ENCODE results near the gene ARHGAP25. TPM values are rescaled to one million over a fixed set of nuclear protein-coding genes. Genes with fewer than 3 reads are reported as not detected.

ARHGAP25 gene
- total and polyA plus RNA-seq, 9 donors, result 2.6 to 4.2 (median 3.1) TPM

- WGBS (ENCODE audit: insufficient coverage), result 79% methylated on average over 10 of the region's 15 CpGs
- no peaks in the 10 kb centered on the region for H3K36me3 ChIP-seq (ENCODE audit: control insufficient read depth, insufficient read depth, low read length)
- no peak overlapping the region for H3K4me3 ChIP-seq (ENCODE audit: low read length)
- peaks cover 3% of the 10 kb centered on the region for H3K4me1 ChIP-seq (ENCODE audit: control insufficient read depth, insufficient read depth, low read length)
- peaks cover 2% of the 10 kb centered on the region for H3K27me3 ChIP-seq (ENCODE audit: control insufficient read depth, insufficient read depth, low read length)
- H3K27ac ChIP-seq (ENCODE audit: low read length), result peak overlapping the region; percentile 60
- no peaks in the 10 kb centered on the region for H3K9me3 ChIP-seq (replicated peaks; ENCODE audit: control insufficient read depth, low read depth, low read length)
- DNase-seq, result peak; percentile 60
Observed at GRCh38 chr2:68837164-68837860, 102.7 kb downstream of the ARHGAP25 start.

GRCh38 chr2:68837861-68838341 lies 103.3 kb downstream of the ARHGAP25 start:
- Histone ChIP-seq H3K27ac (ENCODE audit: low read length) (no peak overlapping the region), H3K36me3 (ENCODE audit: control insufficient read depth, insufficient read depth, low read length) (no peaks in the 10 kb centered on the region), H3K9me3 (replicated peaks; ENCODE audit: control insufficient read depth, low read depth, low read length) (no peaks in the 10 kb centered on the region), H3K4me1 (ENCODE audit: control insufficient read depth, insufficient read depth, low read length) (no peaks in the 10 kb centered on the region), H3K4me3 (ENCODE audit: low read length) (no peak overlapping the region), H3K27me3 (ENCODE audit: control insufficient read depth, insufficient read depth, low read length) (peaks cover 2% of the 10 kb centered on the region)
- no CpG with 5 or more reads among the region's 3 CpGs for WGBS (ENCODE audit: insufficient coverage)
- no peak for DNase-seq

GRCh38 chr2:68838641-68839040 lies 104.0 kb downstream of the ARHGAP25 start:
- WGBS (ENCODE audit: insufficient coverage), result 60% methylated on average over 3 of the region's 10 CpGs
- Histone ChIP-seq H3K4me3 (ENCODE audit: low read length) (no peak overlapping the region), H3K9me3 (replicated peaks; ENCODE audit: control insufficient read depth, low read depth, low read length) (no peaks in the 10 kb centered on the region), H3K27me3 (ENCODE audit: control insufficient read depth, insufficient read depth, low read length) (peaks cover 2% of the 10 kb centered on the region), H3K27ac (ENCODE audit: low read length) (no peak overlapping the region), H3K36me3 (ENCODE audit: control insufficient read depth, insufficient read depth, low read length) (no peaks in the 10 kb centered on the region), H3K4me1 (ENCODE audit: control insufficient read depth, insufficient read depth, low read length) (no peaks in the 10 kb centered on the region)
- no peak for DNase-seq

- no peak overlapping the region for H3K27ac ChIP-seq (ENCODE audit: low read length)
- no peaks in the 10 kb centered on the region for H3K9me3 ChIP-seq (replicated peaks; ENCODE audit: control insufficient read depth, low read depth, low read length)
- H3K36me3 ChIP-seq (ENCODE audit: control insufficient read depth, insufficient read depth, low read length), result no peaks in the 10 kb centered on the region
- DNase-seq, result no peak
- no peaks in the 10 kb centered on the region for H3K4me1 ChIP-seq (ENCODE audit: control insufficient read depth, insufficient read depth, low read length)
- peaks cover 2% of the 10 kb centered on the region for H3K27me3 ChIP-seq (ENCODE audit: control insufficient read depth, insufficient read depth, low read length)
- no peak overlapping the region for H3K4me3 ChIP-seq (ENCODE audit: low read length)
- WGBS (ENCODE audit: insufficient coverage), result 100% methylated on average over 1 of the region's 2 CpGs
Observed at GRCh38 chr2:68839260-68839833, 104.7 kb downstream of the ARHGAP25 start.

GRCh38 chr2:68845043-68845442 lies 110.4 kb downstream of the ARHGAP25 start:
- WGBS (ENCODE audit: insufficient coverage), result no CpG with 5 or more reads among the region's 2 CpGs

GRCh38 chr2:68846091-68846490 lies 111.5 kb downstream of the ARHGAP25 start:
- no peaks in the 10 kb centered on the region for H3K27me3 ChIP-seq (ENCODE audit: control insufficient read depth, insufficient read depth, low read length)
- no peak overlapping the region for H3K4me3 ChIP-seq (ENCODE audit: low read length)
- H3K27ac ChIP-seq (ENCODE audit: low read length), result no peak overlapping the region
- no peaks in the 10 kb centered on the region for H3K36me3 ChIP-seq (ENCODE audit: control insufficient read depth, insufficient read depth, low read length)
- no peaks in the 10 kb centered on the region for H3K4me1 ChIP-seq (ENCODE audit: control insufficient read depth, insufficient read depth, low read length)
- no CpG with 5 or more reads among the region's 3 CpGs for WGBS (ENCODE audit: insufficient coverage)
- no peaks in the 10 kb centered on the region for H3K9me3 ChIP-seq (replicated peaks; ENCODE audit: control insufficient read depth, low read depth, low read length)
- no peak for DNase-seq

More at GRCh38 chr2:68845043-68845442, 110.4 kb downstream of the ARHGAP25 start:
- H3K27ac ChIP-seq (ENCODE audit: low read length), result no peak overlapping the region
- H3K4me1 ChIP-seq (ENCODE audit: control insufficient read depth, insufficient read depth, low read length), result no peaks in the 10 kb centered on the region
- no peaks in the 10 kb centered on the region for H3K36me3 ChIP-seq (ENCODE audit: control insufficient read depth, insufficient read depth, low read length)
- no peaks in the 10 kb centered on the region for H3K9me3 ChIP-seq (replicated peaks; ENCODE audit: control insufficient read depth, low read depth, low read length)
- H3K27me3 ChIP-seq (ENCODE audit: control insufficient read depth, insufficient read depth, low read length), result no peaks in the 10 kb centered on the region
- H3K4me3 ChIP-seq (ENCODE audit: low read length), result no peak overlapping the region
- no peak for DNase-seq

- H3K9me3 ChIP-seq (replicated peaks; ENCODE audit: control insufficient read depth, low read depth, low read length), result no peaks in the 10 kb centered on the region
- no peaks in the 10 kb centered on the region for H3K27me3 ChIP-seq (ENCODE audit: control insufficient read depth, insufficient read depth, low read length)
- no peak overlapping the region for H3K27ac ChIP-seq (ENCODE audit: low read length)
- no peak for DNase-seq
- no peaks in the 10 kb centered on the region for H3K4me1 ChIP-seq (ENCODE audit: control insufficient read depth, insufficient read depth, low read length)
- no peaks in the 10 kb centered on the region for H3K36me3 ChIP-seq (ENCODE audit: control insufficient read depth, insufficient read depth, low read length)
- H3K4me3 ChIP-seq (ENCODE audit: low read length), result no peak overlapping the region
Observed at GRCh38 chr2:68847751-68848150, 113.1 kb downstream of the ARHGAP25 start.

GRCh38 chr2:68849579-68850030 lies 115.0 kb downstream of the ARHGAP25 start:
- no peak overlapping the region for H3K4me3 ChIP-seq (ENCODE audit: low read length)
- 38% methylated on average over 1 of the region's 4 CpGs for WGBS (ENCODE audit: insufficient coverage)
- no peaks in the 10 kb centered on the region for H3K27me3 ChIP-seq (ENCODE audit: control insufficient read depth, insufficient read depth, low read length)
- H3K27ac ChIP-seq (ENCODE audit: low read length), result no peak overlapping the region
- no peaks in the 10 kb centered on the region for H3K4me1 ChIP-seq (ENCODE audit: control insufficient read depth, insufficient read depth, low read length)
- no peaks in the 10 kb centered on the region for H3K9me3 ChIP-seq (replicated peaks; ENCODE audit: control insufficient read depth, low read depth, low read length)
- no peaks in the 10 kb centered on the region for H3K36me3 ChIP-seq (ENCODE audit: control insufficient read depth, insufficient read depth, low read length)
- DNase-seq, result no peak

GRCh38 chr2:68850524-68850923 lies 115.9 kb downstream of the ARHGAP25 start:
- H3K27me3 ChIP-seq (ENCODE audit: control insufficient read depth, insufficient read depth, low read length), result no peaks in the 10 kb centered on the region
- DNase-seq, result no peak
- 70% methylated on average over 2 of the region's 3 CpGs for WGBS (ENCODE audit: insufficient coverage)
- no peaks in the 10 kb centered on the region for H3K9me3 ChIP-seq (replicated peaks; ENCODE audit: control insufficient read depth, low read depth, low read length)
- no peaks in the 10 kb centered on the region for H3K36me3 ChIP-seq (ENCODE audit: control insufficient read depth, insufficient read depth, low read length)
- H3K4me1 ChIP-seq (ENCODE audit: control insufficient read depth, insufficient read depth, low read length), result no peaks in the 10 kb centered on the region
- H3K4me3 ChIP-seq (ENCODE audit: low read length), result no peak overlapping the region
- H3K27ac ChIP-seq (ENCODE audit: low read length), result no peak overlapping the region

GRCh38 chr2:68853035-68853434 lies 118.4 kb downstream of the ARHGAP25 start:
- Histone ChIP-seq H3K27ac (ENCODE audit: low read length) (no peak overlapping the region), H3K36me3 (ENCODE audit: control insufficient read depth, insufficient read depth, low read length) (no peaks in the 10 kb centered on the region), H3K4me3 (ENCODE audit: low read length) (no peak overlapping the region), H3K9me3 (replicated peaks; ENCODE audit: control insufficient read depth, low read depth, low read length) (no peaks in the 10 kb centered on the region), H3K27me3 (ENCODE audit: control insufficient read depth, insufficient read depth, low read length) (no peaks in the 10 kb centered on the region), H3K4me1 (ENCODE audit: control insufficient read depth, insufficient read depth, low read length) (no peaks in the 10 kb centered on the region)
- DNase-seq, result no peak
- no CpG with 5 or more reads among the region's 2 CpGs for WGBS (ENCODE audit: insufficient coverage)

All from muscle of leg (tissue), 11 donors.